Hematopoietic multipotent progenitor cell treated with erythropoietin and hydrocortisone succinate and interleukin-3 and kit ligand, for 6 days (in vitro differentiated cells): ENCODE results near the gene OR51B6.
"Not testable (repeated sequence)": the region's sequence is repeated elsewhere in the genome, so short reads cannot be mapped to it uniquely, and the experiment has no call there.

Experiments
- DNase-seq: peaks from one replicate; pipeline ENCODE4 v3.0.0-alpha.2; 2015

Gene OR51B6

DNA sequence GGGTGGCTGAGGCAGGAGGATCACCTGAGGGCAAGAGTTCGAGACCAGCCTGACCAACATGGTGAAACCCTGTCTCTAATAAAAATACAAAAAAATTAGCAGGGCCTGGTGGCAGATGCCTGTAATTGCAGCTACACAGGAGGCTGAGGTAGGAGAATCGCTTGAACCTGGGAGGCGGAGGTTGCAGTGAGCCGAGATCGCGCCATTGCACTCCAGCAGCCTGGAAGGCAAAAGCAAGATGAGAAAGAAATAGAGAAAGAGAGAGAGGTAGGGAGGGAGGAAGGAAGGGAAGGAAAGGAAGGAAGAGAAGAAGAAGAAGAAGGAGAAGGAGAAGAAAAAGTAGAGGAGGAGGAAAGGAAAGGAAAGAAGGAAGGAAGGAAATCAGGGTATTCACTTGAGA is 15.1 kb downstream of the OR51B6 start:
- not testable (repeated sequence) for DNase-seq

GRCh38 chr11:5366856-5367255 is 15.5 kb downstream of the OR51B6 start:
- no peak for DNase-seq

DNA sequence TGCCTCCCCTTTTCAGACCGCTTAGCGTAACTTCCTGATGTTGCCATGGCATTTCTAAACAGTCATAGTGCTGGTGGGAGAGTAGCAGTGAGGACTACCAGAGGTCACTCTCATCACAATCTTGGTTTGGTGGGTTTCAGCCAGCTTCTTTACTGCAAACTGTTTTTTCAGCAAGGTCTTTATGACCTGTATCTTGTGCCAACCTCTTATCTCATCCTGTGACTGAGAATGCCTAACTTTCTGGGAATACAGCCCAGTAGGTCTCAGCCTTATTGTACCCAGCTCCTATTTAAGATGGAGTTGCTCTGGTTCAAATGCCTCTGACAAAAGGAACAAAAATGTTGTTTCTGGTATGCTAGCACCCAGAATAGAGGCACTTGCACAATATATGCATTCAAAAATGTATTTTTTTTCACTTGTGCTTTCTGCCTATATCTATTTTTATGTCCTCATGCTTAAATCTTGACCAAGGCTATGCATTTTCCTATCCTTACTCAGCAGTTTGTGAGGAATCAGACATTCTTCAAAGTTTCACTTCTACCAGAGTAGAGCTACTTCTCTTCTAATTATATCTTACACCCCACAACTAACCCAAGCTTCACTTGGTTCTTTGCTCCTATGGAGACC is 16.3 kb downstream of the OR51B6 start:
- no peak for DNase-seq

DNA sequence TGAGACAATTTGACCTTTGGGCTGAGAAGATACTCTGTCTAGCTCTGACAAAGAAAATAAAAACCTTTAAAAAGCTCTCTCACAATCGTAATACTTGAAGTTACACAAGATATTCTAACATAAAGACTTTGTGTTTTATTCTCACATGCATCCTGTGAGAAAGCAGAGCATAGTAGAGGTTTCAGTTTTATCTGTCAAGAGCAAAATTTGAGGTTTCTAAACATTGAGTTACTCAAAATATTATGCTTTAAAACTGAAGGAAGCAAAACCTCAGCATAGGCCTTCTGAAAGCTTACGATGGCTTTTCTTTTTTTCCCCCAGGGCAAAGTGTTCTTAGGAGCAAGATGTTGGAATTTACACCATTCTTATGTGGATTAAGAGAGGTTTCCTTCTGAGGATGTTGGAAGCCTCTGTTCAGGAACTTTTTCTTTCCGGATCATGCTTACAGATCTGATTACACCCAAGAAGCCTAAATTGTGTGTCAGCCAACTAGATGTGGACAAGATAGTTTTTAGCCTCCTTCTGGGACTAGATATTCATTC is 17.3 kb downstream of the OR51B6 start:
- no peak for DNase-seq

DNA sequence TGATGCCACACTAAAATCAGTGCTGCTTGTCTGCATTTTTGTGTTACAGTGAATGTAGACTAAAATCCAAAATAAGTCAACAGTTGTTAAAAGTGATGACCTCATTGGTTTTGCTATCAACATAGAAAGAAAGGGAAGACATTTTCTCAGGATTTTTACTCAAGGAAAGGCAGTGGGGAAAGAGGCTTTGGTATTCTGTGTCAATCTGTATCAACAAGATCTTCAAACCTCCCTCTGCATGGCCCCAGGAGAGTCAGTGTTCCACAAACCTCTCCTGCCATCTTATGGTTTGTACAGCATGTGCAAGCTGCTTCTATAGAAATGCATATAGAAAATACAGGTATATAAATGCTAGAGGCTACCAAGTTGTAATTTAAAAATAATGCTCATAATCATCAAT is 18.5 kb downstream of the OR51B6 start:
- peak; percentile 84 for DNase-seq

DNA sequence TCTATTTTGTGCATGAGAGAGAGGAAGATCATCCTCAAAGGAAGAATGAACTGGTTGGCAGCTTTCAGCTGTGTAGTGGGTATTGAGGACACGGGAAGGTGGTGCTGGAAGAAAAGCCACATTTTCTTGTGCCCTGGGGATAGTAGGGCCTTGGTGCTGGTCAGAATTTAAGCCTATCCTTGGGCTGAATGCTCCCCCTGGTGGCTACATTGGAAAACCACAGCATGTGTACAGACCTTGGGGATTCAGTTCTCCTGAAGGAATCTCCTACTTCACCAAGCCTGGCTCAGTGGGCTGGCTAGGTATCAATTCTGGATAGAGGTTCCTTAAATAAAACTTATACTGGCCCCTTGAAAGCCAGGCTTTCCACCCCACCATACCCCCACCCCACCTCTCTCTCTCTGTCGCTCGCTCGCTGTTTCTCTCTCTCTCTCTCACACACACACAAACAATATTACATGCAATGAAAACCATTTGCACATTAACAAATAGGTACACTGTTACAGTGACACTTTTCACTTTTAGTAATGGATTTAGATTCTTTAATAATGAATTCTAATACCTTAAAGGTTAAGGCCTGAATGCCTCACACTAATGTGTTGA is 29.5 kb downstream of the OR51B6 start:
- peak; percentile 88 for DNase-seq

DNA sequence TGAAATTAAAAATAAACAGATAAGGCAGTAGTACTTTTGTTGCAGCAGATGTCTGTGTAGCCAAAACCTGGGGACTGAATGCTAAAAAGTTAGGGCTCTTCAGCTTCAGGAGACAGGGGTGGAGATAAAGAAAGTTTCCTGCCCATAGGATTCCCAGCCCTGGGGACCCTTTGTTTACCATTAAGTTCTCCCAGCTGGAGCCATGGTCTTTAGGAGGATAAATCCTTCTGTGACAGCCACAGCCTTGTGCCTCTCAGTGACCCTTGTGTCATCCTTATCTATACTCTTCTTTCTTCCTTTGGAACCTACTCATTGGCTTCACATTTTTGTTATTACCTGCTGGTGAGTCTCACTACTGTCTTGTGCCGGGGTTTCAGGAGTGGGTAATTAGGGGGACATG is 32.3 kb downstream of the OR51B6 start, which contains the start of gene OR51M1:
Gene OR51M1, plus strand, starts transcription at position 237 of the 400 bp plus-strand sequence. CDS start 5,587 bp downstream, outside the sequence.
- DNase-seq = no peak

DNA sequence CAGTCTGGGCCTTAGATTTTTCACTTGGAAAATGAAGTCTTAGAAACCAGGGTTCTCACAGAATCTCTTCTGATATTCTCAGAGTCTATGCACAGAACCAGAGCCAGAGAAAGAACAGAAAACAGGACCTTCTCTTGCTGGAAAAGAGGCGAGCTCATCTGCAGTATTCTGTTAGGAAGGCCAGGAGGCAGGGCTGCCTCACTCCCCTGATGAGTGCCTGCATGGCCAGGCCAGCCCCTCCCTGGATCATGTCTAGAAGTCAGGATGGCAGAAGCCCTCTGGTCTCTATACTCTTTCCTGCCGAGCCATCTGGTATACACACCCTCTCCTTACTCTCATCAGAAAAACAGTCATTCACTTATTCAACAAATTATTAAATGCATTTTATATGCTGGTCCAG is 33.0 kb downstream of the OR51B6 start:
- DNase-seq = no peak

GRCh38 chr11:5390210-5390609 is 38.9 kb downstream of the OR51B6 start:
- peak; percentile 28 for DNase-seq

- DNase-seq = no peak
Observed at GRCh38 chr11:5394091-5394490, 42.8 kb downstream of the OR51B6 start.

GRCh38 chr11:5398936-5399335 is 47.6 kb downstream of the OR51B6 start:
- DNase-seq = no peak
